NCI-H1436 treated with DMSO at 0.1 percent for 48 hours (cell line): ENCODE measurements around the gene SNTG2.

Experiments
- DNase-seq: peaks from one replicate; lab custom pipeline; 2025; lab: John Stamatoyannopoulos, UW

SNTG2 gene

GRCh38 chr2:1002350-1002749 is 51.7 kb downstream of the SNTG2 start:
- no peak for DNase-seq

- DNase-seq = no peak
Observed at GRCh38 chr2:1004398-1004797, 53.7 kb downstream of the SNTG2 start.

- peak; percentile 8 for DNase-seq
Observed at GRCh38 chr2:1010415-1010930, 59.8 kb downstream of the SNTG2 start.

- DNase-seq = no peak
Observed at GRCh38 chr2:1011006-1011405, 60.4 kb downstream of the SNTG2 start.

GRCh38 chr2:1011985-1012384 is 61.3 kb downstream of the SNTG2 start:
- no peak for DNase-seq

GRCh38 chr2:1014802-1015201 is 64.2 kb downstream of the SNTG2 start:
- DNase-seq = no peak

- no peak for DNase-seq
Observed at GRCh38 chr2:1016500-1016899, 65.9 kb downstream of the SNTG2 start.

GRCh38 chr2:1017827-1018226 is 67.2 kb downstream of the SNTG2 start:
- DNase-seq = no peak

GRCh38 chr2:1020206-1020605 is 69.6 kb downstream of the SNTG2 start:
- no peak for DNase-seq

- DNase-seq = no peak
Observed at GRCh38 chr2:1022178-1022577, 71.5 kb downstream of the SNTG2 start.

- DNase-seq = no peak
Observed at GRCh38 chr2:1024981-1025380, 74.3 kb downstream of the SNTG2 start.

- DNase-seq = no peak
Observed at GRCh38 chr2:1026141-1026540, 75.5 kb downstream of the SNTG2 start.

GRCh38 chr2:1028831-1029230 is 78.2 kb downstream of the SNTG2 start:
- DNase-seq = no peak

- no peak for DNase-seq
Observed at GRCh38 chr2:1032030-1032429, 81.4 kb downstream of the SNTG2 start.

- no peak for DNase-seq
Observed at GRCh38 chr2:1033069-1033468, 82.4 kb downstream of the SNTG2 start.

- DNase-seq = no peak
Observed at GRCh38 chr2:1037066-1037465, 86.4 kb downstream of the SNTG2 start.

GRCh38 chr2:1039549-1039948 is 88.9 kb downstream of the SNTG2 start:
- no peak for DNase-seq

- DNase-seq = peak; percentile 3
Observed at GRCh38 chr2:1041012-1041805, 90.6 kb downstream of the SNTG2 start.

- no peak for DNase-seq
Observed at GRCh38 chr2:1045109-1045508, 94.5 kb downstream of the SNTG2 start.

- DNase-seq = no peak
Observed at GRCh38 chr2:1046067-1046466, 95.4 kb downstream of the SNTG2 start.

- no peak for DNase-seq
Observed at GRCh38 chr2:1047485-1047884, 96.8 kb downstream of the SNTG2 start.

- DNase-seq = no peak
Observed at GRCh38 chr2:1049691-1050090, 99.0 kb downstream of the SNTG2 start.

GRCh38 chr2:1051075-1051474 is 100.4 kb downstream of the SNTG2 start:
- DNase-seq = no peak

- DNase-seq = no peak
Observed at GRCh38 chr2:1052771-1053191, 102.1 kb downstream of the SNTG2 start.
